Cardiac fibroblast (primary cell): ENCODE data around the gene DNMBP.
A peak's percentile ranks its signal among the peaks of the same experiment; 100 is the strongest.
"Not testable (repeated sequence)": the region's sequence is repeated elsewhere in the genome, so short reads cannot be mapped to it uniquely, and the experiment has no call there.

Source experiments
- DNase-seq, 2 donors: peaks; one replicate each; pipeline versions ENCODE4 v3.0.0 to v3.0.0-alpha.2; 2010; ENCODE audit warnings: low read depth in 2 of 2
- H3K4me3 ChIP-seq, 2 donors: replicated peaks in 1 of 2; 1 replicate in 1 of 2; 2 replicates in 1 of 2; pipeline ENCODE4 v1.5.1; 2011; ENCODE audit warnings: low read depth in 2 of 2, low read length in 2 of 2, mild to moderate bottlenecking in 2 of 2, moderate library complexity in 1 of 2
- TF ChIP-seq, protein P1 (sequence below): IDR thresholded peaks from one replicate; pipeline ENCODE4 v1.5.1; 2011; ENCODE audit warnings: low read depth, mild to moderate bottlenecking, low read length, inconsistent platforms

The DNMBP gene

DNA sequence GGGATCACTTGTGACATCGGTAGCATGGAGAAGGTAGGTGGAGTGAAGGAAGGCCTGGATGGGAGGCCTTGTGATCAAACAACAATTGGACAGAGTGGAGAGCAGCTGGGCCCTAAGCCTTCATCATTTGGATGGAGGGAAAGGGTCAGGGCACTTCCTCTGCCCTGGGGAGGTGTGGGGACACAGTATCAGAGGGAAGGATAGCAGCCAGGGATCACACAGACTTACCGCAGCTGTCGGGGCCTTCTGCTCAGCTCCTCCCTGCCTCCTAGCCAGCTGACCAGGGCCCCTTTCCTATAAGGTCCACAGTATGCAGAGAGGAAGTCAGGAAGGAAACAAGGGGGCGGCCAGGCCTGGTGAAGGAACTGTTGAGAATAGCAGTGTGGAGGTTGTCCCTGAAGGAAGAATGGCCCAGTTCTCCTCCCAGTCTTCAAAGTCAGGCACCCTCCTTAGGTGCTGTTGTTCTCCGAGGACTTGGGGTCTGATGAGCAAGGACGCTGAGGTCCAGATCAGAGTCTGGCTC lies 165.3 kb downstream of the DNMBP start:
- H3K4me3 ChIP-seq, result no peak overlapping the region
- DNase-seq, result no peak
- TF ChIP-seq, protein P1, sequence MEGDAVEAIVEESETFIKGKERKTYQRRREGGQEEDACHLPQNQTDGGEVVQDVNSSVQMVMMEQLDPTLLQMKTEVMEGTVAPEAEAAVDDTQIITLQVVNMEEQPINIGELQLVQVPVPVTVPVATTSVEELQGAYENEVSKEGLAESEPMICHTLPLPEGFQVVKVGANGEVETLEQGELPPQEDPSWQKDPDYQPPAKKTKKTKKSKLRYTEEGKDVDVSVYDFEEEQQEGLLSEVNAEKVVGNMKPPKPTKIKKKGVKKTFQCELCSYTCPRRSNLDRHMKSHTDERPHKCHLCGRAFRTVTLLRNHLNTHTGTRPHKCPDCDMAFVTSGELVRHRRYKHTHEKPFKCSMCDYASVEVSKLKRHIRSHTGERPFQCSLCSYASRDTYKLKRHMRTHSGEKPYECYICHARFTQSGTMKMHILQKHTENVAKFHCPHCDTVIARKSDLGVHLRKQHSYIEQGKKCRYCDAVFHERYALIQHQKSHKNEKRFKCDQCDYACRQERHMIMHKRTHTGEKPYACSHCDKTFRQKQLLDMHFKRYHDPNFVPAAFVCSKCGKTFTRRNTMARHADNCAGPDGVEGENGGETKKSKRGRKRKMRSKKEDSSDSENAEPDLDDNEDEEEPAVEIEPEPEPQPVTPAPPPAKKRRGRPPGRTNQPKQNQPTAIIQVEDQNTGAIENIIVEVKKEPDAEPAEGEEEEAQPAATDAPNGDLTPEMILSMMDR, result no peak

DNA sequence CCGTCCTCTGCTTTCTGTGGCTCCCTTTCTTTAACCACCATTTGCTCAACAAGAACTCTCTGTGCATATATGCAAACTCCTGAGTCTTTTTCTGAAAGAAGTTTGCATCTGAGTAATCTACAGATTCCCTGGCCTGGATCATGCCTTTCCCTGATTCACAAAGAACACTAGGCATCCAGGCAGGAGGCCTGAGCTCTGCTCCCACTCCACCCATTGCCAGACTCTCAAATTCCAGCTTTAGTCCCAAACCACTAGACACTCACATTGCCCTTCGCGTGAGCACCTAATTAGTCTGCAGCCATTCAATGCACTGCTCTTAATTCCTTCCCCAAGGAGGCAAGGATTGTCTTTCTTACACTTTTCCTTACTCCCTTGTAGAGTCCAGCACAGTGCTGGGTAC lies 166.4 kb downstream of the DNMBP start:
- no peak for DNase-seq
- TF ChIP-seq, protein P1, result no peak
- no peak overlapping the region for H3K4me3 ChIP-seq

DNA sequence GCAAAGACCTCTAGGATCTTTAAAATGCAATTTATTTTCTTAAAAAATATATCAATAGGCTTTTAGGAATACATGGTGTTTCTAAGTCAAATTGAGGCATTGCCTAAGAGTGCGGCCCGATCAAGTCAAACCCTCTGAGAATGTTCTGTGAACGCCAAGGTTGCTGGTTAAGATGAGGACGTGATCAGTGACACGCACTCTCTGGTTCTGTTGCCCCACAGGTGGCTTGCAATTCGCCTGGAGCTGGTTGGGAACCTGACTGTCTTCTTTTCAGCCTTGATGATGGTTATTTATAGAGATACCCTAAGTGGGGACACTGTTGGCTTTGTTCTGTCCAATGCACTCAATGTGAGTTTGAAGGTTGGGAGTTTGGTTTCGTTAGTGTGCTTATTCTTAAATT lies 168.0 kb downstream of the DNMBP start:
- no peak for DNase-seq
- TF ChIP-seq, protein P1, result no peak
- no peak overlapping the region for H3K4me3 ChIP-seq

DNA sequence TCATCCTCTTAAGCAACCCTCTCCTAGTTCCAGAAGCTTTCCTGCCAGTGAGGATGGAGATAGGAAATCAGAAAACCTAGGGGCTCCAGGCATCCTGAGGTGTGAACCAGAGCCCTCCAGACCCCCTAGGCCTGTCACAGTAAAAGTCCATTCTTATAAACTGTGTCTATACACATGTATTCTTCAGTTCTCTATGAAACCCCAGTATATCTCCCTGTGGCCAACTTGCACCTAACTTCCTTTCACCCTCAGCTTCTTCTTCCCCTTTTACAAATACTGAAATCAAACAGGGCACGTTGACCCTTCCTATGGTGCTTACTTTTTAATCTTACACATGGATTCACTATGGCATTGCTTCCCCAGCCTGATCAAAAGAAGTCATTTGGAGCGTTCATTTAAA lies 168.9 kb downstream of the DNMBP start:
- H3K4me3 ChIP-seq, DNase-seq: not testable (repeated sequence)

DNA sequence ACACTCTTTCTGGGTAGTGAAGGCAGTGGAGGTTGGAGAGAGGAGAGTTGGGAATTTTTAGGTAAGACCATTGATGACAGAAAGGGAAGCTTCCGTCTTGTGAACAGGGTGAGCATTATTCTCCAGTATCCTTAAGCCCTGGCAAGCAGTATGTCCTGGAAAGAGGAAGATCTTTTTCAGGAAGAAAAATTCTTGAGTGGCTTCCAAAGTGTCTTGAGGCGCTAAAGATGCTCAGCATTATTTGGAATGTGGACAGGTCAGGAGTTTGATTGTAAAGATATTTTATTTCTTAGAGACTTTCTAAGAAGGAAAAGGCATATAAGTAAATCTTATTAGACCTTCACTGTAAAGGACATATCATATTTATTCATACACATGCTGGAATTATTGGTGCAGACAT lies 173.0 kb downstream of the DNMBP start:
- no peak overlapping the region for H3K4me3 ChIP-seq
- DNase-seq, result no peak
- TF ChIP-seq, protein P1, result no peak

DNA sequence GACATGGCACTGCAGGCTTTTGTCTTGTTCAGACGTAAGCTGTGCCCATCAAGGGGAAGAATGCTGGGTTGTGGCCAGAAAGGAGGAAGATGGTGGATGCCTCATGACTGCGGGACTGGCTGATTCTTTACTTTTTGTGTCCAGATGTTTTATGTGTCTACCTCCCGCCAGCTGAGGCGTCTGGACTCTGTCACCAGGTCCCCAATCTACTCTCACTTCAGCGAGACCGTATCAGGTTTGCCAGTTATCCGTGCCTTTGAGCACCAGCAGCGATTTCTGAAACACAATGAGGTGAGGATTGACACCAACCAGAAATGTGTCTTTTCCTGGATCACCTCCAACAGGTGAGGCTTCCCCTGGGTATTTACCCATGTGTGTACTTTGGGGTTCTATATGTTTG lies 173.8 kb downstream of the DNMBP start:
- no peak for DNase-seq
- no peak overlapping the region for H3K4me3 ChIP-seq
- TF ChIP-seq, protein P1, result no peak

DNA sequence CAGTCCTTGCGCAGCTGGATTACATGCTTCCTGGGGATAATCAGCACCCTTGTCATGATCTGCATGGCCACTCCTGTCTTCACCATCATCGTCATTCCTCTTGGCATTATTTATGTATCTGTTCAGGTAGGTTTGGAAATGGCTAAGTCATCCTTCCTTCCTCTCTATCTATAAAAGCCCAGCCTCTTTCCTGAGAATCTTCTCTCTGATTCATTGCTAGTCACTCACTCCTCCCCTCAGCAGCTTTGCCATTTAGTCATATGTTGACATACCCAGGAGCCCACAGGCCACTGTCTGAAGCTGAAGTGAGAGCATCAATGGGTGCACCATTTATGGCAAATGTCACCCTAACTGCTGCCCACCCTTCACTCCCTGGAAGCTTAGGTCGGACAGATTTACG lies 175.3 kb downstream of the DNMBP start:
- peak in 1 of 2 donors; percentile 90 for DNase-seq
- TF ChIP-seq, protein P1, result no peak
- H3K4me3 ChIP-seq, result no peak overlapping the region
